Uterus (tissue), 4 donors: ENCODE results near the gene B3GNT3. TPM values are rescaled to one million over a fixed set of nuclear protein-coding genes. Genes with fewer than 3 reads are reported as not detected.
A peak's percentile ranks its signal among the peaks of the same experiment; 100 is the strongest.

ENCODE experiments used
- DNase-seq, 2 donors: peaks; one replicate each; pipeline ENCODE4 v3.0.0-alpha.2; 2019 to 2020
- H3K27ac ChIP-seq, 2 donors: fragments of 200-600 bp; sonication (generic); 1 replicate in 1 of 2; 2 replicates in 1 of 2; pipeline ENCODE4 v1.5.1; 2016 to 2018
- H3K27me3 ChIP-seq, 2 donors: fragments of 200-600 bp; sonication (generic); one replicate each; pipeline ENCODE4 v1.5.1; 2018 to 2019; ENCODE audit warnings: control low read depth in 1 of 2
- H3K36me3 ChIP-seq, 2 donors: fragments of 200-600 bp; sonication (generic); one replicate each; pipeline ENCODE4 v1.5.1; 2019; ENCODE audit warnings: control low read depth in 1 of 2
- H3K4me1 ChIP-seq, 2 donors: fragments of 200-600 bp; sonication (generic); one replicate each; pipeline ENCODE4 v1.5.1; 2018 to 2019; ENCODE audit warnings: control low read depth in 1 of 2
- H3K4me3 ChIP-seq, 2 donors: fragments of 200-600 bp; sonication (generic); 1 replicate in 1 of 2; 2 replicates in 1 of 2; pipeline ENCODE4 v1.5.1; 2018 to 2019; ENCODE audit warnings: mild to moderate bottlenecking in 1 of 2
- H3K9me3 ChIP-seq, 2 donors: fragments of 200-600 bp; sonication (generic); one replicate each; pipeline ENCODE4 v1.5.1; 2019; ENCODE audit warnings: control low read depth in 1 of 2
- POLR2A ChIP-seq, 2 donors: fragments of 450-650 bp; IDR thresholded peaks; one replicate each; pipeline ENCODE4 v1.6.1; 2016; ENCODE audit warnings: antibody characterized with exemption in 2 of 2, mild to moderate bottlenecking in 1 of 2, moderate library complexity in 1 of 2
- intact Hi-C: fragments of 100-400 bp; cut with DNase I; formaldehyde crosslinking; loops from one replicate; pipeline ENCODE4 v1.15.1; 2023; ENCODE audit warnings: low total_unique reads
- total RNA-seq, 4 donors: library from RNA; depleted of rRNA in 3 of 4; stranded (reverse); fragments of >200 nt in 3 of 4; gene quantifications; one replicate each; pipeline versions ENCODE4 v1.1.0 to v1.2.4, GENCODE V29; 2014 to 2023
- TF ChIP-seq, protein P1 (sequence below), 4 experiments: fragments of 200-600 bp in 2 of 4; fragments of 450-650 bp in 2 of 4; sonication (generic) in 2 of 4; IDR thresholded peaks; one replicate each; pipeline ENCODE4 v1.5.1; 2016 to 2019; ENCODE audit warnings: antibody characterized with exemption in 4 of 4, mild to moderate bottlenecking in 2 of 4, moderate library complexity in 1 of 4
- donor health status: DM: yes; HTN: yes; CAD: no.

The B3GNT3 gene, protein sequence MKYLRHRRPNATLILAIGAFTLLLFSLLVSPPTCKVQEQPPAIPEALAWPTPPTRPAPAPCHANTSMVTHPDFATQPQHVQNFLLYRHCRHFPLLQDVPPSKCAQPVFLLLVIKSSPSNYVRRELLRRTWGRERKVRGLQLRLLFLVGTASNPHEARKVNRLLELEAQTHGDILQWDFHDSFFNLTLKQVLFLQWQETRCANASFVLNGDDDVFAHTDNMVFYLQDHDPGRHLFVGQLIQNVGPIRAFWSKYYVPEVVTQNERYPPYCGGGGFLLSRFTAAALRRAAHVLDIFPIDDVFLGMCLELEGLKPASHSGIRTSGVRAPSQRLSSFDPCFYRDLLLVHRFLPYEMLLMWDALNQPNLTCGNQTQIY
- 1 to 10 TPM in 1 of 4 donors, not detected in 3; 1.4 TPM for total RNA-seq

DNA sequence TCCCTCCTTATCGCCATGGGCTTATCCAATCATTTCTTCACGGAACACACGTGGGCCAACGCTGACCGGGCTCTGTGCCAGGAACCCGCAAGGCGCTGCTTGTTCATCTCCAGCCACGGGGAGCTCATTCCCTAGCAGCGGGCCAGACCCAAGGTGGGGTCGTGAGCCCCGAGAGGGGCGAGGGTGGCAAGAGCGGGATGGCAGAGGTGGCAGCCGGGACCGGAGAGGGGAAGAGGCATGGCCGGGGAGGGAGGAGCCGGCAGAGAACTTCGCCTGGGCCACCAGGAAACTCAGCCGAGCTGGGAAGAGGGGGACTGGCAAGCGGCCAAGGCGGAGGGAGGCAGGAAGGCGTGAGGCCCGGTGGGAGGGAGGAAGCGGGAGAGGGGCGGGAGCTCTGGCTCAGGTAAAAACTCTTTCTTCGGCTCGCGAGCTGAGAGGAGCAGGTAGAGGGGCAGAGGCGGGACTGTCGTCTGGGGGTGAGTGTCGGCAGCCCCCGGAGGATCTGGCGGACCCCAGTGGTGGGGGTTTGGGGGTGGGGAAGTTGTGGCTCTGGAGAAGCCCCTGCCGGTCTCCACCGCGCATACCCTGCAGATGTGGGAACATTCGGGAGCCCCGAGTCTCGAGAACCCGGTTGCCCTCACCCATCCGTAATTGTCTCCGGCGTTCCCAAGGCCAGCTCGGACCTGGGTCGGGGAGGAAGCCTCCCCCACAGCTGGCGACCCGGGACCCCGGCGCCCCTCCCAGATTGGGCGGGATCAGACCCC, at the start of gene B3GNT3:
TSS of gene B3GNT3 (plus strand) at position 408 of the 764 bp plus-strand sequence. CDS start 12,670 bp downstream, outside the sequence.
- H3K9me3 ChIP-seq = no peaks in the 10 kb centered on the region
- peaks cover 0 to 22% of the 10 kb centered on the region in 2 donors for H3K27me3 ChIP-seq
- intact Hi-C loops = no loop called here
- no peaks in the 10 kb centered on the region for H3K4me1 ChIP-seq
- no peak for TF ChIP-seq POLR2A (IDR thresholded peaks at IDR 0.05)
- TF ChIP-seq, protein P1, sequence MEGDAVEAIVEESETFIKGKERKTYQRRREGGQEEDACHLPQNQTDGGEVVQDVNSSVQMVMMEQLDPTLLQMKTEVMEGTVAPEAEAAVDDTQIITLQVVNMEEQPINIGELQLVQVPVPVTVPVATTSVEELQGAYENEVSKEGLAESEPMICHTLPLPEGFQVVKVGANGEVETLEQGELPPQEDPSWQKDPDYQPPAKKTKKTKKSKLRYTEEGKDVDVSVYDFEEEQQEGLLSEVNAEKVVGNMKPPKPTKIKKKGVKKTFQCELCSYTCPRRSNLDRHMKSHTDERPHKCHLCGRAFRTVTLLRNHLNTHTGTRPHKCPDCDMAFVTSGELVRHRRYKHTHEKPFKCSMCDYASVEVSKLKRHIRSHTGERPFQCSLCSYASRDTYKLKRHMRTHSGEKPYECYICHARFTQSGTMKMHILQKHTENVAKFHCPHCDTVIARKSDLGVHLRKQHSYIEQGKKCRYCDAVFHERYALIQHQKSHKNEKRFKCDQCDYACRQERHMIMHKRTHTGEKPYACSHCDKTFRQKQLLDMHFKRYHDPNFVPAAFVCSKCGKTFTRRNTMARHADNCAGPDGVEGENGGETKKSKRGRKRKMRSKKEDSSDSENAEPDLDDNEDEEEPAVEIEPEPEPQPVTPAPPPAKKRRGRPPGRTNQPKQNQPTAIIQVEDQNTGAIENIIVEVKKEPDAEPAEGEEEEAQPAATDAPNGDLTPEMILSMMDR (IDR thresholded peaks at IDR 0.05) = no peak
- DNase-seq = no peak
- H3K27ac ChIP-seq = no peak within 1 kb of the TSS
- no peaks in the 10 kb centered on the region for H3K36me3 ChIP-seq
- no peak within 1 kb of the TSS for H3K4me3 ChIP-seq

DNA sequence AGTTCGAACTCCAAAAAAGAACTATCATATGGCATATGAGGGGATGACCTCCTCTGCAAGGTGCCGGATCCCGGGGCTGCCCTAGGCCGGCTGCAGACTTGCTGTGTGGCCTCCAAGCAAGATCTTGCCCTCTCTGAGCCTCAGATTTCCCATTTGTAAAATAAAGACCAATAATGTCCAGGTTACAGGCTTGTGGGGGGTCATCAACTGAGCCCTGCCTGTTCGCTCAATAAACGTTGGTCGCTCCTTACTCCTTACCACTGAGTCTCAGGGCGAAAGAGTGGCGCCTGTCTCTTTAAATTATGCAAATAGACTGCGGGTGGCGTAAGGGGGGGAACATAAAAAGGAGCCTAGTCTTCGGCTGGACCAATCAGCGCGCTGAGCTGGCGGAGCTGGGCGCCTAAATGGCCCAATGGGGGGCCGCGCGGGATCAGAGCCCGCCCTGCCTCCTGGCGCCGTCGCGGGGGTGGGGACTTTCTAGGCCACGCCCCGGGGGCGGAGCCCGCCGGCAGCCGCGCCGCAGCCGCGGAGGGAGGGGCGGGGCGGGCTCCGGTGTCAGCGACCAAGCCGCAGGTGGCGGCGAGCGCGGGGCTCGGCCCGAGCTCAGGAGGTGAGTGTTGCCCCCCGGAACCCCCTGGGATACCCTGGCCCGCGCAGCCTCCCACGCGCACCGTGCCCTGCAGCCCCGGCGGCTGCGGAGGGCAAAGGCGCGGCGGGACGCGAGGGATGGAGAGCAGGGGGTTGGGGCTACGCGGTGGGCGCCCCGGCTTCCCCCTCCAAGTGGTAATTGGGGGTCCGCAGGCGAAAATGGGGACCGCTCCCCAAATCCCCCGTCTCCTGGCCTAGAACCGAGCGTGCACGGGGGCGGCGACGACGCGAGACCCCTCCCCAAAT, 47.5 kb upstream of the B3GNT3 start:
- H3K27ac ChIP-seq = no peak overlapping the region

DNA sequence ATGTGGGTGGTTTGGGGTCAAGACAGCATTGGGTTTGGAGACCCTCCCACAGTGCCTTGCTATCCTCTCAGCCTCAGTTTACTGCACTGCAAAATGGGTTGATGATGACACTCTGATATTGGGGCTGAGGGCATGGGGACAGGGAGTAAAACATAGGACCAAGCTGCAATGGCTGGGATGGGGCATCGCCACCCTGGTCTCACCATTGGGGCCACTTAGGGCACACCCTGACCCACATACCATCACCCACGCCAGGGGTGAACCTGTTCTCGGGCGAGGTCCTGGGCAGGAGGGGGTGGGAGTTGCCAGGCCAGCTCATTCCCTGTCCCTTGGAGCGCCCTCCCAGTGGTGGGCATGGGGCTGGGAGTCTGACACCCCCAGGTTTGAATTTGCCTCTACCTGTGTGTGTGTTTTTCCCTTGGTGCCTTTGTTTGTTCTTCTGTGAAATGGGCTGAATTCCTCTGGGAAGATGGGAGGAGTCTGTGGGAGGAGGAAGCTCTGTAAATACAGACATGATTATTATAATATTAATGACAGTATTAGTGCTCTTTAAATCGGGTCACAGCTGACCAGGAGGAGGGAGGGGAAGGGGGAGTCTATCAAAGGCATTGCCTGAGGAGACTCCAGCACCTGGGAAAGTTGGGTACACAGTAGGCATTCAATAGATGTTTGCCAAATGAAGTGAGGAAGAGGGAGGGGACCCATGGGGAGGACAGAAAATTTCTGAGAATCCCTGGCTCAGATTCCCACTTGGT, 45.9 kb upstream of the B3GNT3 start:
- Histone ChIP-seq H3K36me3 (no peaks in the 10 kb centered on the region), H3K27me3 (no peaks in the 10 kb centered on the region), H3K9me3 (no peaks in the 10 kb centered on the region), H3K27ac (no peak overlapping the region), H3K4me3 (no peak overlapping the region), H3K4me1 (peaks cover 0 to 5% of the 10 kb centered on the region in 2 donors)
- TF ChIP-seq, protein P1 (IDR thresholded peaks at IDR 0.05) = no peak
- TF ChIP-seq POLR2A (IDR thresholded peaks at IDR 0.05) = no peak
- intact Hi-C loops = no loop called here
- DNase-seq = no peak

More for the DNA sequence above, 47.5 kb upstream of the B3GNT3 start:
- Histone ChIP-seq H3K36me3 (no peaks in the 10 kb centered on the region), H3K9me3 (no peaks in the 10 kb centered on the region), H3K4me3 (peak overlapping the region in 1 of 2 donors; percentile 45), H3K27me3 (no peaks in the 10 kb centered on the region), H3K4me1 (peaks cover 0 to 5% of the 10 kb centered on the region in 2 donors)
- TF ChIP-seq, protein P1 (IDR thresholded peaks at IDR 0.05) = no peak
- no peak for TF ChIP-seq POLR2A (IDR thresholded peaks at IDR 0.05)
- peak; percentile 85 to 86 for DNase-seq
- intact Hi-C loops = no loop called here

DNA sequence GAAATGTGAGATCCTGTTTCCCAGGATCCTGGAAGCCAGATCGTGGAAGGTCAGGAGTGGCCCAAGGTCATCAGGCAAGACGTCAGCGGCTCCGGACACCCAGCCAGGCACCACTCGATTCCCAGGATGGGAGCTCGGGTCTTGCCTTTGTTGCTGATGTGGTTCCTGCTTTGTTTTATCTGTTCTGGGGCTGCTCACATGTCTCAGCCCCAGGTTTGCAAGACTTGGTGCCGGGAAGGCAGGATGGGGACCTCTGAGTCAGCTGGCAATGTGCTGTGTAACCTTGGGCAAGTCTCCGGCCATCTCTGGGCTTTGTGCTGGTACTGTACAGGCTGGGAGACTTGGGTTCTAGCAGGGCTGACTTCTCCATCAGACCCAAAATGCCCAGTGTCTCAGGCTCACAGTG, 45.0 kb upstream of the B3GNT3 start:
- intact Hi-C loops = no loop called here
- Histone ChIP-seq H3K9me3 (no peaks in the 10 kb centered on the region), H3K36me3 (no peaks in the 10 kb centered on the region), H3K4me3 (no peak overlapping the region), H3K27me3 (no peaks in the 10 kb centered on the region), H3K27ac (no peak overlapping the region), H3K4me1 (peaks cover 0 to 5% of the 10 kb centered on the region in 2 donors)
- no peak for DNase-seq
- no peak for TF ChIP-seq POLR2A (IDR thresholded peaks at IDR 0.05)
- TF ChIP-seq, protein P1 (IDR thresholded peaks at IDR 0.05) = no peak
